Thyroid gland (tissue), 4 donors: ENCODE results near the gene PPP1R2B.
"Not testable (repeated sequence)": the region's sequence is repeated elsewhere in the genome, so short reads cannot be mapped to it uniquely, and the experiment has no call there.

ENCODE experiments used
- POLR2A ChIP-seq, 2 donors: fragments of 450-650 bp; IDR thresholded peaks; one replicate each; pipeline ENCODE4 v1.6.1; 2017; ENCODE audit warnings: antibody characterized with exemption in 2 of 2, mild to moderate bottlenecking in 2 of 2, moderate library complexity in 1 of 2
- TF ChIP-seq, protein P1 (sequence below), 6 experiments: fragments of 200-600 bp in 3 of 6; fragments of 450-650 bp in 3 of 6; sonication (generic) in 3 of 6; IDR thresholded peaks; one replicate each; pipeline ENCODE4 v1.5.1; 2016 to 2019; ENCODE audit warnings: antibody characterized with exemption in 6 of 6, mild to moderate bottlenecking in 2 of 6, inconsistent platforms in 1 of 6, moderate library complexity in 1 of 6

DNA sequence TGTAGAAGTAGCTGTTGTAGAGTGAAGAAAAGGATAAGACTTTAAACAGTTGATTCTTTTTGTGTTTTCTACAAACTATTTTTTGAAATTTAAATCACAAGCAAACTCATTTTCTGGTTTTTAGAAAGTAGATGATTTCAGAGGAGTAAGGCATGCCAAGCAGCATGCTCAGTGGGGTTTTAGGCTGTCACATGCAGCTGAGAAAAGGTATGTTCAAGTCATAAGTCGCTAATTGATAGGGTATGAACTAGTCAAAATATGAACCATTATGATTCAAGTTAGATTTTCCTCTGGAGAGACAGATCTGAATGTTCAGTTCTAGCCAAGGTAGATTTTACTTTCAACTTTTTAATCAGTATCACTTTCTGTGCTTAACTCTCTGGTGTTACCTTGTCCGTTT lies 3.0 kb downstream of the PPP1R2B start:
- TF ChIP-seq, protein P1, sequence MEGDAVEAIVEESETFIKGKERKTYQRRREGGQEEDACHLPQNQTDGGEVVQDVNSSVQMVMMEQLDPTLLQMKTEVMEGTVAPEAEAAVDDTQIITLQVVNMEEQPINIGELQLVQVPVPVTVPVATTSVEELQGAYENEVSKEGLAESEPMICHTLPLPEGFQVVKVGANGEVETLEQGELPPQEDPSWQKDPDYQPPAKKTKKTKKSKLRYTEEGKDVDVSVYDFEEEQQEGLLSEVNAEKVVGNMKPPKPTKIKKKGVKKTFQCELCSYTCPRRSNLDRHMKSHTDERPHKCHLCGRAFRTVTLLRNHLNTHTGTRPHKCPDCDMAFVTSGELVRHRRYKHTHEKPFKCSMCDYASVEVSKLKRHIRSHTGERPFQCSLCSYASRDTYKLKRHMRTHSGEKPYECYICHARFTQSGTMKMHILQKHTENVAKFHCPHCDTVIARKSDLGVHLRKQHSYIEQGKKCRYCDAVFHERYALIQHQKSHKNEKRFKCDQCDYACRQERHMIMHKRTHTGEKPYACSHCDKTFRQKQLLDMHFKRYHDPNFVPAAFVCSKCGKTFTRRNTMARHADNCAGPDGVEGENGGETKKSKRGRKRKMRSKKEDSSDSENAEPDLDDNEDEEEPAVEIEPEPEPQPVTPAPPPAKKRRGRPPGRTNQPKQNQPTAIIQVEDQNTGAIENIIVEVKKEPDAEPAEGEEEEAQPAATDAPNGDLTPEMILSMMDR (IDR thresholded peaks at IDR 0.05): not testable (repeated sequence)
- not testable (repeated sequence) for TF ChIP-seq POLR2A (IDR thresholded peaks at IDR 0.05)
